ENCODE data around the gene TRIM56. TPM values are rescaled to one million over a fixed set of nuclear protein-coding genes. Genes with fewer than 3 reads are reported as not detected.

TRIM56 gene
- total and polyA plus RNA-seq, 2 of the 13 experiments (the other 11 are each of a cell fraction or from before 2014, with no cell fraction given), result 3.2 to 7.1 TPM

- TF ChIP-seq ZSCAN5A (CRISPR knock-in tag; IDR thresholded peaks at IDR 0.05; ENCODE audit: borderline replicate concordance) (no peak), YEATS2 (CRISPR knock-in tag; IDR thresholded peaks at IDR 0.05; ENCODE audit: borderline replicate concordance) (no peak), ZEB1 (IDR thresholded peaks at IDR 0.05; ENCODE audit: insufficient replicate concordance, low read depth) (no peak), ARID2 (CRISPR knock-in tag; IDR thresholded peaks at IDR 0.05; ENCODE audit: borderline replicate concordance) (no peak), NFE2L1 (CRISPR knock-in tag; IDR thresholded peaks at IDR 0.05; ENCODE audit: borderline replicate concordance) (no peak), ZBTB7A (CRISPR knock-in tag; IDR thresholded peaks at IDR 0.05) (0 out of 2 replicates have a peak, but pooled peaks have one; percentile 46), ZNF792 (CRISPR knock-in tag; IDR thresholded peaks at IDR 0.05) (no peak), ZNF367 (CRISPR knock-in tag; IDR thresholded peaks at IDR 0.05; ENCODE audit: borderline replicate concordance) (no peak), RFX1 (IDR thresholded peaks at IDR 0.05) (no peak), SP1 (IDR thresholded peaks at IDR 0.05) (no peak), SP1 (CRISPR knock-in tag; IDR thresholded peaks at IDR 0.05) (no peak), DPF2 (CRISPR knock-in tag; IDR thresholded peaks at IDR 0.05; ENCODE audit: borderline replicate concordance, low read depth) (no peak), RAD21 (CRISPR knock-in tag; IDR thresholded peaks at IDR 0.05) (no peak), ZNF350 (CRISPR knock-in tag; IDR thresholded peaks at IDR 0.05; ENCODE audit: borderline replicate concordance, low read depth) (no peak), GATAD1 (CRISPR knock-in tag; IDR thresholded peaks at IDR 0.05) (no peak), SIX4 (CRISPR knock-in tag; IDR thresholded peaks at IDR 0.05) (no peak), ATF7-NPFF (CRISPR knock-in tag; IDR thresholded peaks at IDR 0.05; ENCODE audit: low read depth) (no peak), GPBP1L1 (CRISPR knock-in tag; IDR thresholded peaks at IDR 0.05) (no peak), ZFP91 (CRISPR knock-in tag; IDR thresholded peaks at IDR 0.05; ENCODE audit: borderline replicate concordance) (no peak; the same call in 1 of the 2 replicates), ZNF737 (CRISPR knock-in tag; IDR thresholded peaks at IDR 0.05; ENCODE audit: borderline replicate concordance) (no peak), ZNF704 (CRISPR knock-in tag; IDR thresholded peaks at IDR 0.05; ENCODE audit: borderline replicate concordance) (no peak; the same call in 1 of the 2 replicates), GATA4 (IDR thresholded peaks at IDR 0.05; ENCODE audit: borderline replicate concordance, low read depth) (no peak), SNAPC2 (CRISPR knock-in tag; IDR thresholded peaks at IDR 0.05) (no peak), ZKSCAN8 (CRISPR knock-in tag; IDR thresholded peaks at IDR 0.05; ENCODE audit: borderline replicate concordance) (no peak), IRF1 (CRISPR knock-in tag; IDR thresholded peaks at IDR 0.05; ENCODE audit: low read depth) (no peak)
Observed at GRCh38 chr7:101122933-101123702, 37.8 kb downstream of the TRIM56 start (continued).
